Measurements from ENCODE around the gene MARVELD3.
"Not testable (repeated sequence)": the region's sequence is repeated elsewhere in the genome, so short reads cannot be mapped to it uniquely, and the experiment has no call there.

MARVELD3 gene

DNA sequence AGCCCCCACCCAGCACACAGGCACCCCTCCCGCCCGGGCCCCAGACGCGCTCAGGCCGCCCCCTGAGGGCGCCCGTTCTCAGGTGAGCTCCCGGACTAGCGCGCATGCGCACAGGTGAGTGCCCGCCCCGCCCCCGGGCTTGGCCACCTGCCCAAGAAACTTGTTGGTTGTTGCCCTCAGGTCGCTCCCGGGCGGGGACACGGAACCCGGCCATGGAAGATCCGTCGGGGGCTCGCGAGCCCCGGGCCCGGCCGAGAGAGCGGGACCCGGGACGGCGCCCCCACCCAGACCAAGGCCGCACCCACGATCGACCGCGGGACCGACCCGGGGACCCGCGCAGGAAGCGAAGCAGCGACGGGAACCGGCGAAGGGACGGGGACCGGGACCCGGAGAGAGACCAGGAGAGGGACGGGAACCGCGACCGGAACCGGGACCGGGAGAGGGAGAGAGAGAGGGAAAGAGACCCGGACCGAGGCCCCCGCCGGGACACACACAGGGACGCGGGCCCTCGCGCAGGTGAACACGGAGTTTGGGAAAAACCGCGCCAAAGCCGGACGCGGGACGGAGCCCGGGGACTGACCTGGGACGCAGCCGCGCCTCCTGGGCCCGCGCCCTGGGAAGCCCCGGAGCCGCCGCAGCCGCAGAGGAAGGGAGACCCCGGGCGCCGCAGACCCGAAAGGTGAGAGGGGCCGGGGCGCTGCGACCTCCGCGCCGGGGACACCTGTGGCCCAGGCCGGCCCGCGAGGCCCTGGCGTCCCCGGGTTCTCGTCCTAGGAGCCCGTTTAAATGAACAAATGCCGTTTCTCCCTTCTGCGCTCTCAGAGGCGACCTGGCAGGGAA is at the start of gene MARVELD3:
Gene MARVELD3 (plus strand): TSS at position 167 of the 840 bp plus-strand sequence. CDS start 46 bp downstream, at position 213.
- no peaks in the 10 kb centered on the region for H3K9me3 Mint-ChIP-seq
- H3K27me3 Mint-ChIP-seq: no peaks in the 10 kb centered on the region
- H3K27ac Mint-ChIP-seq (ENCODE audit: low read depth): no peak within 1 kb of the TSS
- H3K36me3 Mint-ChIP-seq (ENCODE audit: insufficient read depth): no peaks in the 10 kb centered on the region
- H3K4me1 Mint-ChIP-seq: peaks cover 8% of the 10 kb centered on the region
- peak within 1 kb of the TSS; percentile 10 for H3K4me3 Mint-ChIP-seq
- ATAC-seq (replicated peaks; ENCODE audit: extremely low read depth, poor library complexity, severe bottlenecking) (no peak), DNase-seq (ENCODE audit: low spot score in 2 of 2) (no peak)

DNA sequence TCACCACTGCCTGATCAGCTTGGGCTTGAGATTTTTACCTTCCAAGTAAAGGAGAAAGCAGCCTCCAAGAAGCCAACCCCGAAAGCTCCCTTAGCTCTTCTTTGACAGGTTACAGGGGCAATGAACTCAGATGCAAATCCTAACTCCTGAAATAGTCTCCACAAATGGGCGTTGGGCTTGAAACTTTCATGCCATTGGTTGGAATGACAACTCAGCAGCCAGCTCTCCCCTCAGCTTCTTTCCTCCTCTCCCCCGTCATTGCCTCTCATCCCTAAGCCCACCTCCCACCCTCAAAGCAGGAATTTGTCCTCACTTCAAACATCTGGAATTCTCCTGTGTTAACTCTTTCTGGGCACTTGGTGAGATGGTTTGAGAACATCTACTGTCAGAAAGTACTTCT is 49.0 kb upstream of the MARVELD3 start, which contains the start of gene TAT:
Gene TAT (minus strand): TSS at position 122 of the 400 bp plus-strand sequence. CDS start 677 bp downstream, outside the sequence.
- no peak for DNase-seq (ENCODE audit: low spot score in 2 of 2)
- no peak within 1 kb of the TSS for H3K4me3 Mint-ChIP-seq
- no peak for ATAC-seq (replicated peaks; ENCODE audit: extremely low read depth, poor library complexity, severe bottlenecking)

DNA sequence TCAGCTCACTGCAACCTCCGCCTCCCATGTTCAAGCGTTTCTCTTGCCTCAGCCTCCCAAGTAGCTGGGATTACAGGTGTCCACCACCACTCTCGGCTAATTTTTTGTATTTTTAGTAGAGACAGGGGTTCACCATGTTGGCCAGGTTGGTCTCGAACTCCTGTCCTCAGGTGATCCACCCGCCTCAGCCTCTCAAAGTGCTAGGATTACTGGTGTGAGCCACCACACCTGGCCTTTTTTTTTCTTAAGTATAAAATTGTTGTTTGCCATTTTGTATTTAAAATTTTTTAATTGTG is 43.5 kb upstream of the MARVELD3 start:
- not testable (repeated sequence) for H3K36me3 Mint-ChIP-seq (ENCODE audit: insufficient read depth); H3K9me3 Mint-ChIP-seq; H3K4me1 Mint-ChIP-seq; H3K4me3 Mint-ChIP-seq; ATAC-seq (replicated peaks; ENCODE audit: extremely low read depth, poor library complexity, severe bottlenecking); H3K27ac Mint-ChIP-seq (ENCODE audit: low read depth); DNase-seq (ENCODE audit: low spot score in 2 of 2)
- peaks cover 47% of the 10 kb centered on the region for H3K27me3 Mint-ChIP-seq

More for the DNA sequence above, 49.0 kb upstream of the MARVELD3 start, which contains the start of gene TAT:
- H3K27me3 Mint-ChIP-seq: peaks cover 38% of the 10 kb centered on the region
- no peaks in the 10 kb centered on the region for H3K36me3 Mint-ChIP-seq (ENCODE audit: insufficient read depth)
- H3K9me3 Mint-ChIP-seq: no peaks in the 10 kb centered on the region
- no peak within 1 kb of the TSS for H3K27ac Mint-ChIP-seq (ENCODE audit: low read depth)
- H3K4me1 Mint-ChIP-seq: no peaks in the 10 kb centered on the region

DNA sequence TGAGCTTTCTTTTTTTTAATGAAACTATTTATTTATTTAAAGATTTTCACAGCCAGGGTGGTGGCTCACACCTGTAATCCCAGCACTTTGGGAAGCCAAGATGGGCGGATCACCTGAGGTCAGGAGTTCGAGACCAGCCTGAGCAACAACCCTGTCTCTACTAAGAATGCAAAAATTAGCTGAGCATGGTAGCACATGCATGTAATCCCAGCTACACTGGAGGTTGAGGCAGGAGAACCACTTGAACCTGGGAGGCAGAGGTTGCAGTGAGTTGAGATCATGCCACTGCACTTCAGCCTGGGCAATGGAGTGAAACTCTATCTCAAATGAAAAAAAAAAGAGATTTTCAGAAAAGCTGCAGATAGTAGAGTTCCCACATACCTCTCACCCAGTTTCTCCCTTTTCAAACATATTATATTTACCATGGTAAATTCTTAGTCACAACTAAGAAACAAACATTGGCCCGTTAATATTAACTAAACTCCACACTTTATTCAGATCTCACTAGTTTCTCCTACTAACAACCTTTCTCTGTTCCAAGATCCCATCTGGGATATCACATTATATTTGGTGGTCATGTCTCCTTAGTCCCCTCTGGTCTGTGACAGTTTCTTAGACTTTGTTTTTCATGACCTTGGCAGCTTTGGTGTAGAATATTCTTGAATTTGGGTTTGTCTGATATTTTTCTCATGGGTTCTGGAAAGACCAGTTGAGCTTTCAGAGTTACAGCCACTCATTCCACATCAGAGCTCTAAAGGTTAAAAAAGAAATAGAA is 41.3 kb upstream of the MARVELD3 start:
- Mint-ChIP-seq H3K4me1 (no peaks in the 10 kb centered on the region), H3K4me3 (no peak overlapping the region), H3K9me3 (no peaks in the 10 kb centered on the region), H3K27ac (ENCODE audit: low read depth) (no peak overlapping the region), H3K36me3 (ENCODE audit: insufficient read depth) (no peaks in the 10 kb centered on the region), H3K27me3 (peaks cover 55% of the 10 kb centered on the region)
- ATAC-seq (replicated peaks; ENCODE audit: extremely low read depth, poor library complexity, severe bottlenecking) (no peak), DNase-seq (ENCODE audit: low spot score in 2 of 2) (no peak)

- no peak for DNase-seq (ENCODE audit: low spot score in 2 of 2)
- Mint-ChIP-seq H3K36me3 (ENCODE audit: insufficient read depth) (no peaks in the 10 kb centered on the region), H3K27ac (ENCODE audit: low read depth) (no peak overlapping the region), H3K4me3 (no peak overlapping the region), H3K4me1 (no peaks in the 10 kb centered on the region), H3K9me3 (no peaks in the 10 kb centered on the region), H3K27me3 (peaks cover 51% of the 10 kb centered on the region)
- ATAC-seq (replicated peaks; ENCODE audit: extremely low read depth, poor library complexity, severe bottlenecking): no peak
Measured at GRCh38 chr16:71585318-71585703, 40.7 kb upstream of the MARVELD3 start.

GRCh38 chr16:71589334-71589733 is 36.6 kb upstream of the MARVELD3 start:
- H3K27ac Mint-ChIP-seq (ENCODE audit: low read depth); H3K36me3 Mint-ChIP-seq (ENCODE audit: insufficient read depth); H3K9me3 Mint-ChIP-seq; ATAC-seq (replicated peaks; ENCODE audit: extremely low read depth, poor library complexity, severe bottlenecking); DNase-seq (ENCODE audit: low spot score in 2 of 2); H3K4me3 Mint-ChIP-seq; H3K4me1 Mint-ChIP-seq: not testable (repeated sequence)
- peaks cover 71% of the 10 kb centered on the region for H3K27me3 Mint-ChIP-seq

GRCh38 chr16:71590071-71590470 is 35.9 kb upstream of the MARVELD3 start:
- H3K4me1 Mint-ChIP-seq; DNase-seq (ENCODE audit: low spot score in 2 of 2); H3K9me3 Mint-ChIP-seq; H3K36me3 Mint-ChIP-seq (ENCODE audit: insufficient read depth); H3K4me3 Mint-ChIP-seq; ATAC-seq (replicated peaks; ENCODE audit: extremely low read depth, poor library complexity, severe bottlenecking); H3K27ac Mint-ChIP-seq (ENCODE audit: low read depth): not testable (repeated sequence)
- peaks cover 76% of the 10 kb centered on the region for H3K27me3 Mint-ChIP-seq

GRCh38 chr16:71590584-71590983 is 35.4 kb upstream of the MARVELD3 start:
- no peaks in the 10 kb centered on the region for H3K9me3 Mint-ChIP-seq
- peaks cover 70% of the 10 kb centered on the region for H3K27me3 Mint-ChIP-seq
- DNase-seq (ENCODE audit: low spot score in 2 of 2) (no peak), ATAC-seq (replicated peaks; ENCODE audit: extremely low read depth, poor library complexity, severe bottlenecking) (no peak)
- no peak overlapping the region for H3K27ac Mint-ChIP-seq (ENCODE audit: low read depth)
- H3K4me3 Mint-ChIP-seq: no peak overlapping the region
- no peaks in the 10 kb centered on the region for H3K4me1 Mint-ChIP-seq
- H3K36me3 Mint-ChIP-seq (ENCODE audit: insufficient read depth): no peaks in the 10 kb centered on the region

- ATAC-seq (replicated peaks; ENCODE audit: extremely low read depth, poor library complexity, severe bottlenecking): no peak
- no peak overlapping the region for H3K4me3 Mint-ChIP-seq
- no peaks in the 10 kb centered on the region for H3K4me1 Mint-ChIP-seq
- no peak for DNase-seq (ENCODE audit: low spot score in 2 of 2)
- H3K27me3 Mint-ChIP-seq: peaks cover 72% of the 10 kb centered on the region
- H3K36me3 Mint-ChIP-seq (ENCODE audit: insufficient read depth): no peaks in the 10 kb centered on the region
- H3K9me3 Mint-ChIP-seq: no peaks in the 10 kb centered on the region
- no peak overlapping the region for H3K27ac Mint-ChIP-seq (ENCODE audit: low read depth)
Measured at GRCh38 chr16:71591917-71592316, 34.1 kb upstream of the MARVELD3 start.

- no peaks in the 10 kb centered on the region for H3K9me3 Mint-ChIP-seq
- ATAC-seq (replicated peaks; ENCODE audit: extremely low read depth, poor library complexity, severe bottlenecking) (no peak), DNase-seq (ENCODE audit: low spot score in 2 of 2) (no peak)
- H3K36me3 Mint-ChIP-seq (ENCODE audit: insufficient read depth): no peaks in the 10 kb centered on the region
- H3K27me3 Mint-ChIP-seq: peaks cover 72% of the 10 kb centered on the region
- H3K4me3 Mint-ChIP-seq: no peak overlapping the region
- H3K4me1 Mint-ChIP-seq: no peaks in the 10 kb centered on the region
- no peak overlapping the region for H3K27ac Mint-ChIP-seq (ENCODE audit: low read depth)
Measured at GRCh38 chr16:71593048-71593999, 32.7 kb upstream of the MARVELD3 start.

GRCh38 chr16:71594000-71594646 is 31.9 kb upstream of the MARVELD3 start:
- ATAC-seq (replicated peaks; ENCODE audit: extremely low read depth, poor library complexity, severe bottlenecking) (no peak), DNase-seq (ENCODE audit: low spot score in 2 of 2) (no peak)
- Mint-ChIP-seq H3K4me3 (no peak overlapping the region), H3K27me3 (peaks cover 74% of the 10 kb centered on the region), H3K4me1 (no peaks in the 10 kb centered on the region), H3K27ac (ENCODE audit: low read depth) (no peak overlapping the region), H3K36me3 (ENCODE audit: insufficient read depth) (no peaks in the 10 kb centered on the region), H3K9me3 (no peaks in the 10 kb centered on the region)

DNA sequence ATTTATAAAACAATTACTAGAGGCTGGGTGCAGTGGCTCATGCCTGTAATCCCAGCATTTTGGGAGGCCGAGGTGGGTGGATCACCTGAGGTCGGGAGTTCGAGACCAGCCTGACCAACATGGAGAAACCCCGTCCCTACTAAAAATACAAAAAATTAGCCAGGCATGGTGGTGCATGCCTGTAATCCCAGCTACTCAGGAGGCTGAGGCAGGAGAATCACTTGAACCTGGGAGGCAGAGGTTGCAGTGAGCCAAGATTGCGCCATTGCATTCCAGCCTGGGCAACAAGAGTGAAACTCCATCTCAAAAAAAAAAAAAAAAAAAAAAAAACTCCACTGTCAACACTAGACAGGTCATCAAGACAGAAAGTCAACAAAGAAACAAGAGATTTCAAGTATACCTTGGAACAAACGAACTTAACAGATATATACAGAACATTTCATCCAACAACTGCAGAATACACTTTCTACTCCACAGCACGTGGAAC is 30.6 kb upstream of the MARVELD3 start:
- not testable (repeated sequence) for H3K36me3 Mint-ChIP-seq (ENCODE audit: insufficient read depth); ATAC-seq (replicated peaks; ENCODE audit: extremely low read depth, poor library complexity, severe bottlenecking); DNase-seq (ENCODE audit: low spot score in 2 of 2); H3K4me1 Mint-ChIP-seq; H3K27ac Mint-ChIP-seq (ENCODE audit: low read depth); H3K9me3 Mint-ChIP-seq; H3K4me3 Mint-ChIP-seq
- H3K27me3 Mint-ChIP-seq: peaks cover 73% of the 10 kb centered on the region

Data from central memory CD8-positive, alpha-beta T cell (primary cell).